Fibroblast of pulmonary artery (primary cell): ENCODE results near the gene KPTN.

ENCODE experiments used
- DNase-seq: peaks from one replicate; pipeline ENCODE4 v3.0.0-alpha.2; 2010; ENCODE audit warnings: low read depth
- H3K4me3 ChIP-seq: replicated peaks from 2 replicates; pipeline ENCODE4 v1.5.1; 2011; ENCODE audit warnings: low read depth, mild to moderate bottlenecking, control low read depth, low read length, moderate library complexity
- TF ChIP-seq, protein P1 (sequence below): IDR thresholded peaks from 2 replicates; pipeline ENCODE4 v1.5.1; 2011; ENCODE audit warnings: mild to moderate bottlenecking, control low read depth, low read length, inconsistent platforms; ENCODE audit errors: missing control alignments

KPTN gene

DNA sequence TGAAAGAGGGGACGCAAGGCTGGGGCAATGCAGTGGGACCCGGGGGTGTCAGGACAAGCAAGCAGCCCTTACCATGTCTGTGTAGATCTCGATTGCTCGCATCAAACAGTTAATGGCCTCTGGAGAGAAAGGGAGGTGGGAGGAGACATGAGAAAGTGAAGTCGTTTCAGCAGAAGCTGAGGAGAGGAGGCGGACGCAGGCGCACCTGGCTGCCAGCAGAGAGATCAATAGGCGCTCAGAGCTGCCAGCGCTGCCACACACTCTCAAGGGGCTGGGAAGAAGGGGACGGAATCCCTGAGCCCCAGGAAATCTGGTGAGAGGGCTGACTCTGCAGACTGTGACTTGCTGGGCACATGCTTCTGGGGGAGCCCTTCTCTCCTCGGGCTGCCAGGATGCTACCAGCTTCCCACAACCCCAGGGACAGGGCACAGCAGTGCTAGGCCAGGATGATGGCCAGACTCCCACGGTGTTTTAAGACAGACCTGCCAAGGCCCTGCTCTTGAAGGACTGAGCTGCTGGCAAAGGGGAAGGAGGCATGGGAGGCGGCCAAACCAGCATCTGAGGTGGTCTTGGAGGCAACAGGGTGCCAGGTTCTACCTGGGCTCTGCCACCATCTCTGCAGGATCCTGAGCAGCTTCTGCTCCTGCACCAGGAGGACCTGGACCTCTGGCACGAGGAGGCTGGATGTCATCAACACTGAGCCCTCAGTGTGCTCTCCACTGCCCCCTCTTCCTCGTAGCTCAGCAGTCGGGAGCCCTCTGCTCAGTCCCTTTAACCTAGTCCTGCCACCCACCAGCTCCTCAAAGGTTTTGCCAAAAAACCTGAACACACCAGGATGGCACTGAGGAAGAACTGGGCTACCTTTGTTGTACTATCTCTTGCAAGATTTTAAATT, 11.7 kb upstream of the KPTN start:
- no peak overlapping the region for H3K4me3 ChIP-seq
- no peak for DNase-seq
- TF ChIP-seq, protein P1, sequence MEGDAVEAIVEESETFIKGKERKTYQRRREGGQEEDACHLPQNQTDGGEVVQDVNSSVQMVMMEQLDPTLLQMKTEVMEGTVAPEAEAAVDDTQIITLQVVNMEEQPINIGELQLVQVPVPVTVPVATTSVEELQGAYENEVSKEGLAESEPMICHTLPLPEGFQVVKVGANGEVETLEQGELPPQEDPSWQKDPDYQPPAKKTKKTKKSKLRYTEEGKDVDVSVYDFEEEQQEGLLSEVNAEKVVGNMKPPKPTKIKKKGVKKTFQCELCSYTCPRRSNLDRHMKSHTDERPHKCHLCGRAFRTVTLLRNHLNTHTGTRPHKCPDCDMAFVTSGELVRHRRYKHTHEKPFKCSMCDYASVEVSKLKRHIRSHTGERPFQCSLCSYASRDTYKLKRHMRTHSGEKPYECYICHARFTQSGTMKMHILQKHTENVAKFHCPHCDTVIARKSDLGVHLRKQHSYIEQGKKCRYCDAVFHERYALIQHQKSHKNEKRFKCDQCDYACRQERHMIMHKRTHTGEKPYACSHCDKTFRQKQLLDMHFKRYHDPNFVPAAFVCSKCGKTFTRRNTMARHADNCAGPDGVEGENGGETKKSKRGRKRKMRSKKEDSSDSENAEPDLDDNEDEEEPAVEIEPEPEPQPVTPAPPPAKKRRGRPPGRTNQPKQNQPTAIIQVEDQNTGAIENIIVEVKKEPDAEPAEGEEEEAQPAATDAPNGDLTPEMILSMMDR: no peak

DNA sequence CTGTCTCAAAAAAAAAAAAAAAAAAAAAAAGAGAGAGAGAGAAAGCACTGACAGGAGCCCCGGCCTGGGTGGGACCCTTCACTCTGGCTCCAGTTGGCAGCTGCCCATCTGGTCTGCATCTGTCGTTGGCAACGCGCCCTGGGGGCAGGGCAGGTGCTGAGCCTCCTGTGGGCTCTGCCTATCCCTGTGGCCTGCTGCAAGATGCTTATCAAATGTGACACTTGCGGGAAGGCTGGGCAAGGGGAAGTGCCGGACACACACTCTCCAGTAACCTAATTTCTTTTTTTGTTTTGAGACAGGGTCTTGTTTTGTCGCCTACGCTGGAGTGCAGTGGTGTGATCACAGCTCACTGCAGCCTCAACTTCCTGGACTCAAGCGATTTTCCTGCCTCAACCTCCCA, 10.7 kb upstream of the KPTN start:
- TF ChIP-seq, protein P1: no peak
- no peak overlapping the region for H3K4me3 ChIP-seq
- no peak for DNase-seq

DNA sequence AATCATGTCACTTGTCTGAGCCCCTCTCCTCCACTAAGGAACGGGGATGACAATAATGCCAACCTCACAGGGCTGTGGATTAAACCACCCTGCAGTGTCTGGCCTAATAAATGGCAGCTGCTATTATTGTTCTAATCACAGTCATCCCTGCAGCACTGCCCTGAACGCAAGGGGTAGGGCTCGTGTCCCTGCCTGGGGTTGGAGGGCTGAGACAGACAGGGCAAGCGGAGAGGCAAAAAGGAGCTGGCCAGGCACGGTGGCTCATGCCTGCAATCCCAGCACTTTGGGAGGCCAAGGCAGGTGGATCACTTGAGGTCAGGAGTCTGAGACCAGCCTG, 10.2 kb upstream of the KPTN start:
- no peak overlapping the region for H3K4me3 ChIP-seq
- DNase-seq: no peak

DNA sequence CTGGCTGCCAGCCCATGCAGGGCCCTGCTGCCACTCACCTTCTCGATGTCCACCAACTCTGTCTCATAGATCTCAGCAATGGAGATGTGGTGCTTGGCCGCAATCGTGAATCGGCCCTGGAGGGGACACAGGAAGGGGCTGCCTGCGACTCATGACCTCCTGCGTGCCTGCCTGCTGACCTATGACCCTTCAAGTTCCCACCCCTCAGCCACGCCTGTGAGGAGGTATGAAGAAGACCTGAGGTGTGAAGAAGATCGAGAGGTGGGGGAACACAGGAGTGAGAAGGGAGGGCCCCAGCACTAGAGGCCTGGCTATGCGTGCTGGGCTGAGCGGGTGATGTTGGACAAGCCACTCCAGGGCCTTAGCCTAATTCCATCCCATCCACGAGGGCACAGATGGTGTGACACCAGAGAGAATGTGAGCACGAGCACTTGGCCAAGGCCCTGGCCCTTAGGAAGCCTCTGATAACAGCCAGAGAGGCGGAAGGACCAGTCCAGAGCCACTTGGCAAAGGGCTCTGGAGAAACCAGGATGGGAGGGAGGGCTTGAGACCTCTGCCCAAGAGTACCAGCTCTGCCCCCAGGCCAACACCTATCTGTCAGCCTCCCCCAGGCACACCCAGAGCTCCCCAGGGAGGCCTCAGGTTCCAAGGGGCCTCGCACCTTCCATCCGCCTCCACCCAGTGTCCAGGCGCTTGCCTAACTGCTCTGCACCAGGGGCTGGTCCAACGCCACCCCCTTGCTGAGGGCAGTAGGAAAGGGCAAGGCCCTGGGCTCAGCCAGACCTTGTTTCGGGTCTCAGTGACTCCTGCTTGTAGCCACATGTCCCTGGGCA, 9.6 kb upstream of the KPTN start:
- H3K4me3 ChIP-seq: no peak overlapping the region
- DNase-seq: no peak
- TF ChIP-seq, protein P1: no peak

More for the DNA sequence above, 10.2 kb upstream of the KPTN start:
- TF ChIP-seq, protein P1: no peak

DNA sequence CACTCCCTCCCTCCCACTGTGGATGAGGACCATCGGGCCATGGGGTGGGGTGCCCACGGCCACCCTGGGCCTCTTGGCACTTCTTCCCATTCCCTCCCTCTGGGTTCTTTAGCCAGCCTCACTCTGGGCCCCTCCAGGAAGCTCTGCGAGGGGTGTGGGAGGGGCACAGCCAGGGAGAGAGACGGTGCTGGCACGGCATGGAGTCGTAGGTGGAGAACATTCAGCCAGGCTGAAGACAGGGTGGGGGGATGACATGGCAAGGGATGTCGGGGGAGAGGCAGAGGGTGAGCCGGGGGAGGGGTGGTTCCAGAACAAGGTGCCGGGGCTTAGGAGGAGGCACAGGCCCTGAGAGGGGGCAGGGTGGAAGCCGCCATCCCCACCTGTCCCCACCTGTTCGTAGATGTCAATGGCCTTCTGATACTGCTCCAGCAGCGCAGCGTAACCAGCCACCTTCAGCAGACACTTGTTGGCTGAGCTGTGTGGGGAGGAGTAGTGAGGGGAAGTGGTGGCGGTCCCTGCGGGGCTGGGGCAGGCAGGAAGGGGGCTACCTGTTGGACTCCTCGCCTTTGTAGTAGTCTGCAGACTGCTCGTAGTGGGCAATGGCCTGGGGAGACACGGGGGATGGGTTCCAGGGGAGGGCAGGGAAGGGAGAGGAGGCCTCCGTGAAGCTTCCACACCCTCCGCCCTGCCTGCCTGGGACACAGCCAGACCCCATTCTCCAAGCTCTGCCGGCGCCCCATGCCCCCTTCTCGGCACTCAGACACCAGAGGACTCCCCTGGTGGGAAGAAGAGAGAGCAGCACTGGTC, 8.8 kb upstream of the KPTN start:
- no peak for DNase-seq

DNA sequence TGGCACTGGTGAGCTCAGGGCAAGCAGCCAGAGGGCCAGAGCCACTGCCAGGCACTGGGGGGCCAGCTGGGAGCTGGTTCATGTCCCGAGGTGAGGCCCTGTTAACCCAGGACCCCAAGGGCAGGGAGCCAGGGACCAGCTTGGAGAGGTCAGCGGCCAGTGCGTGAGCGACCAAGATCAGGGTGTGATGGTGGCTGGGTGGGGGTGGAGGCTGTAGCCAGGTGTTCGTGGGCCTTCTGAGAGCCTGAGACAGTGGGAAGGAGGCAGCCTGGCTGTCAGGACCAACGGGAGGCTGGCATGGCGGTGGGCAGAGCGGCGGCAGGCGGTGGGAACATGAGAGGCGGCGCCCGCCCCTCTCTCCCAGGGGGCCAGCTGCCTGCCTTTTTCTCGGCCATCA, 8.1 kb upstream of the KPTN start:
- TF ChIP-seq, protein P1: no peak
- H3K4me3 ChIP-seq: no peak overlapping the region
- no peak for DNase-seq

More for the DNA sequence above, 8.8 kb upstream of the KPTN start:
- no peak overlapping the region for H3K4me3 ChIP-seq
- TF ChIP-seq, protein P1: no peak
